Measurements from ENCODE around the gene PSEN2. TPM values are rescaled to one million over a fixed set of nuclear protein-coding genes. Genes with fewer than 3 reads are reported as not detected.

PSEN2 gene
- total RNA-seq, 1 experiment from 2014 or later, result 6.6 TPM

DNA sequence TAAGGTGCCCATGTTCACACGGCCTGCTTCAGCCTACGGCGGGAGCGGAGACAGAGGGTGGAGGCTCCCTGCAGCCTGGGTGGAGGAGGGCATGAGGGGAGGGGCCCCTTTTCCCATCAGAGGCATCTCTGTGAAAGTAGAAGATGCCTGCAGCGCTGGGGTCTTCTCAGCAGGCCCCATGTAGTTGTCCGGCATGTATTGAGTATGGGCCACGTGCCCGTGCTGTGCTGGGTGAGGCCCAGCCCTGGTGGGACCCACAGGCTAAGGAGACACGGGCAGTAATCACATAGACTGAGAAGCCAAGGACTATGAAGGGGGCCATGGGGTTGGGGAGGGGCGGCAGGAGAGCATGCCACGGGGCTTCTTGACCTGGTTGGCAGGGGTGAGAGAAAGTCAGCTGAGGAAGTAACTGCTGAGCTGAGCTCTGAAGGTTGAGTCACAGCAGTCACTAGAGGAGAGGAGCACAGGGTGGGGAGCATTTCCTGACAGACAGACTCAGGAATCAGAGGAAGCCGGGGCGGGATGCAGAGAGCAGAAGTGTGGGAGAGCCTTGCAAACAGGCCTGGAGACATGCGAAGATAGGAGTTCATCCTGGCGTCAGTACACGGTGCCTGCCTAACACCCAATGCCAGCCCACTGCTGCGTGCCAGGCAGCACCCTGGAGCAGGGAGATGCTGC lies 21.6 kb downstream of the PSEN2 start:
- intact Hi-C loops (cut with micrococcal nuclease; ENCODE audit: unreplicated experiment), result no loop called here
- DNase-seq (ENCODE audit: low spot score), result no peak
- ChIA-PET POLR2A (ENCODE audit: low non-redundant PET) (no interaction called here), CTCF (no interaction called here)
- H3K4me3 ChIP-seq (ENCODE audit: low read depth, low read length, poor library complexity, severe bottlenecking), result no peak overlapping the region
- no peaks in the 10 kb centered on the region for H3K27me3 ChIP-seq (replicated peaks; ENCODE audit: insufficient read depth, low read depth, low read length, poor library complexity)
- no peaks in the 10 kb centered on the region for H3K9me3 ChIP-seq (ENCODE audit: low read depth, low read length, poor library complexity, severe bottlenecking)
- no TSS peak for BruUV-seq (replicated peaks)
- H3K36me3 ChIP-seq (ENCODE audit: insufficient read depth, low read length, poor library complexity, severe bottlenecking), result no peaks in the 10 kb centered on the region
- no peak overlapping the region for H3K27ac ChIP-seq (ENCODE audit: low read depth, low read length, poor library complexity, severe bottlenecking)
- no peaks in the 10 kb centered on the region for H3K4me1 ChIP-seq (ENCODE audit: insufficient read depth, low read length, poor library complexity, severe bottlenecking)
- TF ChIP-seq, protein P1, sequence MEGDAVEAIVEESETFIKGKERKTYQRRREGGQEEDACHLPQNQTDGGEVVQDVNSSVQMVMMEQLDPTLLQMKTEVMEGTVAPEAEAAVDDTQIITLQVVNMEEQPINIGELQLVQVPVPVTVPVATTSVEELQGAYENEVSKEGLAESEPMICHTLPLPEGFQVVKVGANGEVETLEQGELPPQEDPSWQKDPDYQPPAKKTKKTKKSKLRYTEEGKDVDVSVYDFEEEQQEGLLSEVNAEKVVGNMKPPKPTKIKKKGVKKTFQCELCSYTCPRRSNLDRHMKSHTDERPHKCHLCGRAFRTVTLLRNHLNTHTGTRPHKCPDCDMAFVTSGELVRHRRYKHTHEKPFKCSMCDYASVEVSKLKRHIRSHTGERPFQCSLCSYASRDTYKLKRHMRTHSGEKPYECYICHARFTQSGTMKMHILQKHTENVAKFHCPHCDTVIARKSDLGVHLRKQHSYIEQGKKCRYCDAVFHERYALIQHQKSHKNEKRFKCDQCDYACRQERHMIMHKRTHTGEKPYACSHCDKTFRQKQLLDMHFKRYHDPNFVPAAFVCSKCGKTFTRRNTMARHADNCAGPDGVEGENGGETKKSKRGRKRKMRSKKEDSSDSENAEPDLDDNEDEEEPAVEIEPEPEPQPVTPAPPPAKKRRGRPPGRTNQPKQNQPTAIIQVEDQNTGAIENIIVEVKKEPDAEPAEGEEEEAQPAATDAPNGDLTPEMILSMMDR (conservative IDR thresholded peaks at IDR 0.05; ENCODE audit: low read depth, low read length), result no peak
- no peak for TF ChIP-seq EZH2 (IDR thresholded peaks at IDR 0.05; ENCODE audit: borderline replicate concordance, low read depth, low read length, poor library complexity, severe bottlenecking)

DNA sequence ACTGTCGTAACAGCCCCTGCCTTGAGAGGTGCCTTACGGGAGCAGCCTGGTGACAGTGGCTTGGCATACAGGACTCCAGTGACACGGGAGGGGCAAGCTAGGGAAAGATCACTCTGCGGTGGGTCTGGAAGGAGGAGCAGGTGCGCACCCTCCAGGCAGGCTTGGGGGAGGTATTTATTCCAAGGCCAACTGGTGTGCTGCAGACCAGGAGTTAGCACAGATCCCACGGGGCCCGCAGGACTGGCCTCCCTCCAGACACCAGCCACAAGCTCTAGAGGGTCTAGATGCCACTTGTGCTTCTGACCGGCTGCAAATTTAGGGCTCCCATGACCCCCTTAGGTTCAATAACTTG lies 22.1 kb downstream of the PSEN2 start:
- POLR2A ChIA-PET (ENCODE audit: low non-redundant PET), result no interaction called here
- Histone ChIP-seq H3K9me3 (ENCODE audit: low read depth, low read length, poor library complexity, severe bottlenecking) (no peaks in the 10 kb centered on the region), H3K4me3 (ENCODE audit: low read depth, low read length, poor library complexity, severe bottlenecking) (no peak overlapping the region), H3K27ac (ENCODE audit: low read depth, low read length, poor library complexity, severe bottlenecking) (no peak overlapping the region), H3K27me3 (replicated peaks; ENCODE audit: insufficient read depth, low read depth, low read length, poor library complexity) (no peaks in the 10 kb centered on the region), H3K4me1 (ENCODE audit: insufficient read depth, low read length, poor library complexity, severe bottlenecking) (no peaks in the 10 kb centered on the region), H3K36me3 (ENCODE audit: insufficient read depth, low read length, poor library complexity, severe bottlenecking) (no peaks in the 10 kb centered on the region)
- CTCF ChIA-PET, result no interaction called here
- no TSS peak for BruUV-seq (replicated peaks)
- no peak for TF ChIP-seq EZH2 (IDR thresholded peaks at IDR 0.05; ENCODE audit: borderline replicate concordance, low read depth, low read length, poor library complexity, severe bottlenecking)
- TF ChIP-seq, protein P1 (conservative IDR thresholded peaks at IDR 0.05; ENCODE audit: low read depth, low read length), result no peak
- DNase-seq (ENCODE audit: low spot score), result no peak
- intact Hi-C loops (cut with micrococcal nuclease; ENCODE audit: unreplicated experiment), result no loop called here

DNA sequence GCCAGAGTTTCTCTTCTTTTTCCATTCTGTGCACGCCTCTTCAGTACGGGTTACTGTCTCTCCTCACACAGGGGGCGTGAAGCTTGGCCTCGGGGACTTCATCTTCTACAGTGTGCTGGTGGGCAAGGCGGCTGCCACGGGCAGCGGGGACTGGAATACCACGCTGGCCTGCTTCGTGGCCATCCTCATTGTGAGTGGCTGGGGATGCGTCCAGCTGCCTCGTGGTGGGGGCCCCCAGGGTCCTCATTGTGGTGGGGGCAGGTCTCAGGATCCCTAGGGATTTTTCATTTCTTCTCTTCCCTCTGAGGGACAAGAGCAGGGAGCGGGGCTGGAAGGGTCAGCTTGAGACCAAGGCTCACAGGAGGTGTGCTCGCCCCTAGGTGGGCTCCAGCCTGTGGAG lies 23.5 kb downstream of the PSEN2 start:
- H3K9me3 ChIP-seq (ENCODE audit: low read depth, low read length, poor library complexity, severe bottlenecking), result no peaks in the 10 kb centered on the region
- no peak overlapping the region for H3K4me3 ChIP-seq (ENCODE audit: low read depth, low read length, poor library complexity, severe bottlenecking)
- no peaks in the 10 kb centered on the region for H3K27me3 ChIP-seq (replicated peaks; ENCODE audit: insufficient read depth, low read depth, low read length, poor library complexity)
- DNase-seq (ENCODE audit: low spot score), result no peak
- TF ChIP-seq, protein P1 (conservative IDR thresholded peaks at IDR 0.05; ENCODE audit: low read depth, low read length), result no peak
- no peak for TF ChIP-seq EZH2 (IDR thresholded peaks at IDR 0.05; ENCODE audit: borderline replicate concordance, low read depth, low read length, poor library complexity, severe bottlenecking)
- ChIA-PET POLR2A (ENCODE audit: low non-redundant PET) (no interaction called here), CTCF (no interaction called here)
- no peaks in the 10 kb centered on the region for H3K4me1 ChIP-seq (ENCODE audit: insufficient read depth, low read length, poor library complexity, severe bottlenecking)
- no peaks in the 10 kb centered on the region for H3K36me3 ChIP-seq (ENCODE audit: insufficient read depth, low read length, poor library complexity, severe bottlenecking)
- intact Hi-C loops (cut with micrococcal nuclease; ENCODE audit: unreplicated experiment), result no loop called here
- BruUV-seq (replicated peaks), result no TSS peak
- no peak overlapping the region for H3K27ac ChIP-seq (ENCODE audit: low read depth, low read length, poor library complexity, severe bottlenecking)

Measured in A673 (cell line).